Posterior cingulate gyrus (tissue), 11 donors: Measurements from ENCODE around the gene FAM168B.
"Not testable (repeated sequence)": the region's sequence is repeated elsewhere in the genome, so short reads cannot be mapped to it uniquely, and the experiment has no call there.

ENCODE experiments used
- DNase-seq, 10 donors: peaks; one replicate each; pipeline versions ENCODE4 v3.0.0 to v3.0.0-alpha.2; 2020 to 2021; ENCODE audit warnings: mixed read lengths in 3 of 10
- intact Hi-C: fragments of 100-400 bp; cut with DNase I; formaldehyde crosslinking; loops from one replicate; pipeline ENCODE4 v1.15.1; 2023

The FAM168B gene, protein sequence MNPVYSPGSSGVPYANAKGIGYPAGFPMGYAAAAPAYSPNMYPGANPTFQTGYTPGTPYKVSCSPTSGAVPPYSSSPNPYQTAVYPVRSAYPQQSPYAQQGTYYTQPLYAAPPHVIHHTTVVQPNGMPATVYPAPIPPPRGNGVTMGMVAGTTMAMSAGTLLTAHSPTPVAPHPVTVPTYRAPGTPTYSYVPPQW

DNA sequence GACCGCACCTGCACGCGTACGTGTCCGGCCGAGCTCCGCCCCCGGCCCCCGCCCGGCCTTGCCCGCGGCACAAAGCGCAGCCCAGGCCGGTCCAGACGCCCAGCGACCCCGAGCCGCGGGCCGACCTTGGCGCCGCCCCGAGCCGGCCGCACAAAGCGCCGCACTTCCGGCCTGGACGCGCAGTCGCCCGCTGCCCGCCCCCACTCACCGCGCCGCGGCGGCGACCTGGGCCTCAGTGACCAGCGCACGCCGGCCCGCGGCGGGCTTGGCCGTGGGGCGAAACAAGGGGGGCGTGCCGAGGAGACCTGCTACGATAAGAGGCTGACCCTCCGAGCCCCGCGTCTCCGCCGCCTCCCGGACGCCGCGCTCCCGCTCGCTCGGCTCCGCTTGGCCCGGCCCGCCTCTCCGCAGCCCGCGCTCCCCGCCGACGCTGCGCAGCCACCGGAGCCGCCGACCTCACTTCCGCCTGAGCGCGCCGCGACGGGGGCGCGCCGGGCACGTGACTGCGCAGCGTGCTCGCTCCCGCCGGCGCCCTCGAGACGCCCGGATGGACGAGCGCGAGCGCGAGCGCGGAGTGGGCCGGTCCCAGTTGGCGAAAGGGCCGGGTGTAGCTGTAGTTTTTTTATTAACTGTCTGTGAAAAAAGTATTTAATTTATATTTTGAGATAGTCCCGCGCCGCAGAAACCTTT, at the start of gene FAM168B:
Gene FAM168B, minus strand, starts transcription at position 455 of the 690 bp plus-strand sequence. CDS start 10,814 bp downstream, outside the sequence.
- peak; percentile 72 to 97 (median 79) for DNase-seq
- intact Hi-C loops, result loop anchor here (2.0 to 5.0 kb wide), 2 partner anchors 36 to 62 kb away; no protein-coding TSS in a partner anchor

DNA sequence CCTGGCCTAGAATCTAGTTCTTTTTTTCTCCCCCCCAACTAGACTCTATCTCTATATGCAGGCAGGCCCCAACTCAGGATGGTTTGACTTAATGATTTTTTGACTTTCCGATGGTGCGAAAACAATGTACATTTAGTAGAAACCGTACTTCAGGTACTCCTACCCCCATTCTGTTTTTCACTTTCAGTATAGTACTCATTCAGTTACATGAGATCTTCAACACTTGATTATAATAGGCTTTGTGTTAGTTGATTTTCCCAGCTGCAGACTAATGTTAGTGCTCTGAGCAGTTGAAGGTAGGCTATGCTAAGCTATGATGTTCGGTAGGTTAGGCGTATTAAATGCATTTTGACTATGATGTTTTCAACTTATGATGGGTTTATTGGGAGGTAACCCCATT, 49.6 kb upstream of the FAM168B start:
- DNase-seq, result no peak
- intact Hi-C loops, result no loop called here

DNA sequence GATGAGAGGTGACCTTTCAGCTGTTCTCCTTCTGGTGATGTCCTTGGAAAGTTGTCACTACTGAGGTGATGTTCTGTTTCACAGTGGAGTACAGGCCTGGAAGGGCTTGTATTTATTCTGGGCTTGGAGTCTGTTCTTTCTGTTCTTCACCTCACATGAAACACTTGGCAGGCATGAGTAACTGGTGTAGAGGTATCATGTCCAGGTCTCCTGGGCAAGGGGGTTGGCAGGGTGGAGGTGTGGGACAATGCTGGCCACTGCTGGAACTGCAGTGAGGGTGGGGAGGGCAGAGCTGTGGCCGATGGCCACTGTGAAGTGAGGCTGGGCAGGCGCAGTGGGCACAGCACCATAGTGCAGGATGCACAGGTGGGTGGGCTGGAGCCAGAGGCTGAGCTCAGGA, 47.3 kb upstream of the FAM168B start:
- intact Hi-C loops, result no loop called here
- DNase-seq, result no peak

DNA sequence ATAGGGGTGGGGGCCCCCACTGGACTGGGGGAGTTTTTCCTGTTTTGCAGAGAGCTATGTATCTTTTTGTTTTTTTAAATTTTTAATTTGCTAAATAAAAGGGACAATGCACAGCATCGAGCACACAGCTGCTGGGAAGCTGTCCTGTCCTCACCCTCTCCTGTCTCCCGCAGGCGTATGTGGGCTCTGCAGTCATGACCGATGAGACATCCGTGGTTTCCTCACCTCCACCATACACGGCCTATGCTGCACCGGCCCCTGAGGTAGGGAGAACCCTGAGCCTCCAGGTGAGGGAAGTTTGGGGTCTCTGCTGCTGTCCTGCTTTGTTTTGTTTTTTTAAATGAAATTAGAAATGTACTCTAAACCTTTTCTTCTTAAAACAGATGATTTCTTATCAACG, 39.5 kb upstream of the FAM168B start:
- intact Hi-C loops, result no loop called here

DNA sequence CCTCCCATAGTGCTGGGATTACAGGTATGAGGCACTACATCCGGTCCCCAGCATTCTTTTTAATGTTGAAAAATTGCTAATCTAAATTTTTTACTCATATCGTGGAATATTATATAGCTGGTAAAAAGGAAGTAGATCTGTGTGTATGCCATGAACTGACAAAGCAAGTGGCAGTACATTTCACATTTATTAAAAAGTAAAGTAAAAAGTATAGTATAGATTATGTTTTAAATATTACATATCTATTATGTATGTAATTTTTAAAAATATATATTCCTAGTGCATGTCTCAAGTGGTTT, 37.0 kb upstream of the FAM168B start:
- DNase-seq, result no peak
- intact Hi-C loops, result no loop called here

More for the DNA sequence above, 39.5 kb upstream of the FAM168B start:
- no peak for DNase-seq

DNA sequence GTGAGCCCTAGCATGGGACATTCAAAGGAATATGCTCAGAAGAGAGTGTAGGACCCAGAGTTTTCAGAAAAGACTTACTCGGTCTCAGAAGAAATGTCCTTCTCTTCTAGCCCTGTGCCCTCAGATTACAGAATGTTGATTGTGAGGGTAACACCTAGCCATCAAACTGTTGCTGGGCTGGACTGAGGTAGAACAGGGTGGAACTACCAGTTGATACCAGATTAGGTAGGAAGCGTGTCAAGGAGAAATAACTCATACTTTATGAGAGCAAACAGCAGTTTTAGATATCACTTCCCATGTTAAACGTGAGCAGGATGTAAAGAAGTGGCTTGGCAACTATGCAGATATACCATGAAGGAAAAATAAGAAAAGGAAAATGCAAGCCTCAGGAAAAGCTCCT, 34.7 kb upstream of the FAM168B start:
- DNase-seq, result no peak
- intact Hi-C loops, result no loop called here

DNA sequence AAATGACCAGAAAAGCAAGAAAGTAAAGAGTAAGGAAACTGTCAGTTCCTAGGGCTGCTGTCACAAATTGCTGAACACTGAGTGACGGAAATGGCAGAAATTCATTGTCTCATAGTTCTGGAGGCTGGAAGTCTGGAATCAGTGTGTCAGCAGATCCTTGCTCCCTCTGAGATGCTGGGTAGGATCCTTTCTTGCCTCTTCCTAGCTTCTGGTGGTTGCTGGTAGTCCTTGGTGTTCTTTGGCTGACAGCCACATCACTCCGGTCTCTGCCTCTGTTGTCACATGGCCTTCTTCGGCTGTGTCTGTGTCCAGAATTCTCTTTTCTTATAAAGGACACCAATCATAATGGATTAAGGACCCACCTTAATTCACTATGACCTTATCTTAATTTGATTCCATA, 33.8 kb upstream of the FAM168B start:
- peak in 1 of 10 donors; percentile 22 for DNase-seq
- intact Hi-C loops, result no loop called here

DNA sequence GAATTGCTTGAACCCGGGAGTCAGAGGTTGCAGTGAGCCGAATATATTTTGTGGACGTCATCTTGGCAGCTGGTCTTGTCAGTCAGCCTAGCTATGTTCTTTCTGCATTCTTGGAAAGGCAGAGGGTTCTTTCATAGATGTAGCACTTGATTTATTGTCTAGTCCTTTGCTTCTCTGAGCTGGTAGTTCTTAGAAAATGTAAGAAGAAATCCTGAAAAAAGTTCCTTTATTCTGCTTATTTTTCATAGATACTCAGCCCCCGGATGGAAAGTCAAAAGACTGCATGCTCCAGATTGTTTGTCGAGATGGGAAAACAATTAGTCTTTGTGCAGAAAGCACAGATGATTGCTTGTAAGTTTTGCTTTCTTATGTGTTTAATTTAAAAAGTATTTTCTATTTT, 33.2 kb upstream of the FAM168B start:
- DNase-seq, result no peak
- intact Hi-C loops, result no loop called here

DNA sequence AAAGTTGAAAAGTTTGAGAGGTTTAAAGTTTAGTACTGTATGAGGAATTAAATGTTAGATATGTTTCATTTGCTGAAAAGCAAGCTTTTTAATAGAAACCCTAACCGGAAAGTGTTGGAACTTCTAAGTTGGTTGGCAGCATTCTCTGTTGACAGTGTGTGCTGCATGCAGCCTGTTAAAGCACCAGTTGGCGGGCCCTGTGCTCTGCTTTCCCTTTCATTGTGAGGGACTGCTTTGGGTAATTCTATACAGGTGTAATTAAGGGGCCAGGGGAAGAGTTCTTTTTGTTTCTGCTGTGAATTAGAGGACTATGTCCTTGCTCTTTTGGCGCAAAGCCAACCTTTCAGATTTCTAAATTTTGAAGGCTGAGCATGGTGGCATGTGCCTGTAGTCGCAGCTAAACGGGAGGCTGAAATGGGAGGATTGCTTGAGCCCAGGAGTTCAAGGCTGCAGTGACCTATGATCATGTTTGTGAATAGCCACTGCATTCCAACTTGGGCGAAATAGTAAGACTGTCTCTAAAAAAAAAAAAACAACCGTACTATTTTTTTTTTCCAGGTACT, 32.0 kb upstream of the FAM168B start:
- no peak for DNase-seq
- intact Hi-C loops, result no loop called here

DNA sequence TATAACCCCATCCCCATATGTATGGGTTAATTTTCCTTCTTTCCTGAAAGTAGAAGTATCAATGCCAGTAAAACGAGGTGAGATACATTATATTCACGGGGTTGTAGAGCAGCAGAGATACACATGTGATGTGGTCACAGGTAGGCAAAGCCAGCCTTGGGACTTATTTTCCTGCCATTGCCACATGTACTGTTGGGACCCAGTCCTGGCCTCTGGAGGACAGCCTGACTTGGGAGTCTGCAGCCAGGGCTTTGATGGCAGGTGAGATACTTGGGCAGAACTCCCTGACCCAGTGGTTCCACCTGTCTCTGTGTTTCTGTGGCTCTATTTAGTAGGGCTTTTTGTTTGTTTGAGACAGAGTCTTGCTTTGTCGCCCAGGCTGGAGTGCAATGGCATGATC, 29.9 kb upstream of the FAM168B start:
- DNase-seq, result no peak
- intact Hi-C loops, result no loop called here

DNA sequence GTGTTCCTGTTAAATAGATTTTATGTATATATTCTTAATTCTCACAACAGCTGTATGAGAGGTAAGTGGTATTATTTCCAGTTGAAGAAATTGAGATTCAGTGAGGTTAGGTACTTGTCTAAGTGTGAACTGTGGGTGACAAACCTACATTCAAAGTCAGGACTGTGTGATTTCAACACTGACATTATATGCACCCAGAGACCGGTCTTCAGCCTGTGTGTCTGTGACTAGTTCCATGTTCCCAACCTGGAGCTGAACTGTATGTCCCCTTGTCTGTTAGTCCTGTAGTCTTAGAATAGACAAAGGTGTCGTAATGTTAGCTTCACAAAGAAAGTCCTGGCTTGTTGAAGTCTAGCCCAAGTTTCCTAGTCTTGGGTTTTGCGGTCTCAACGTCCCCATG, 29.2 kb upstream of the FAM168B start:
- DNase-seq, result no peak

DNA sequence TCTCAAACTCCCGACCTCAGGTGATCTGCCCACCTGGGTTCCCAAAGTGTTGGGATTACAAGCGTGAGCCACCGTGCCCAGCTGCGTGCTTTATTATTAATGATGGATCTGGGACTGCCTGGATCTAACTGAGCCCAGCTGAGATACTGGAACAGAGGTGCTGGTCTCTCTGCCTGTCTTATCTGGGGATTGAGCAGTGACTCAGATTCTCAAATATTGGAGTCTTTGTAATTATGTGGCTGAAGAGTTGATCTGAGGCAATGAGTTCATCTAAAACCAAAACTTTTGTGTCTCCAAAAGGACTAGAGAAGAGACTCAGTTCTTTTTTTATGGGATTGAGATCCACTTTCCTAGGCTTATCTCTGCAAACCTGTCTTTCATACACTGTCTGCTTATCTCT, 28.2 kb upstream of the FAM168B start:
- intact Hi-C loops, result no loop called here
- no peak for DNase-seq

More for the DNA sequence above, 29.2 kb upstream of the FAM168B start:
- intact Hi-C loops, result no loop called here

DNA sequence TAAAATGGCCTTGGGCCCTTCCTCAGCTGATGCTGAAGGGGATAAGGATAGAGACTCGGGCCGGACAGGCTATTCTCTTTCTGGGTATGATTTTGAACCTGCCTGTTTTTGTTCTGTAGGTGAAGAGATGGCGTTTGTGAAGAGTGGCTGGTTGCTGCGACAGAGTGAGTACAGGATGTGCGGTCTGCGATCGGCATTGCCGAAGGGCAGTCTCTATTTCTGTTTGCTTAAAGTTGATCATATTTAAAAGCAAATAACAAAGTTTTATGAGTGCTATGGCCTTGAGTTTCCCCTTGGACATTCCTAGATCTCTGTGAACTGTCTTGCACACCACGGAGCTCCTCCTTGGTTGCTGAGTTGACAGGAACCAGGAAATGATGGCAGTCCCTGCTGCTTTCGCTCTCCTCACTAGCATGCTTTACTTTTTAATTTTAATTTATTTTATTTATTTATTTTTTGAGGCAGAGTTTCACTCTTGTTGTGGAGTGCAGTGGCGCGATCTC, 27.6 kb upstream of the FAM168B start:
- DNase-seq, result no peak
- intact Hi-C loops, result no loop called here

DNA sequence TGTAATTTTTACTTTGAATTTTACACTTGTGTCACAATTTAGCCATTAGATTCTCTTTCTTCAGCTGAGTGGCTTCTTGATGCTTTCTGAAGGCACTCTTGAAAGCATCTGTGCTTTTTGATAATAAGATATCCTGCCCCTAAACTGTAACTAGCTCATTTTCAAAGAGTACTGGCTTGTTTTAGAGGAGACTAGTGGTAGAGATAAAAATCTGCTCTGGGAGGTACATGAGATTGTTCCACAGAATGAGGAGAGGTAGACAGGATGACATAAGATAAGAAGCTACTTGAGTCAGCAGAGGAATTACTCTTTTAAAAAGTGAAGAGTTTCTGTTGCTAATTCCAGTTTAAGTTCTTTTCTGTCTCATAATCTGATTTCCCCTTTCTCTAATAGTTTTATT, 22.5 kb upstream of the FAM168B start:
- intact Hi-C loops, result no loop called here
- DNase-seq, result no peak

DNA sequence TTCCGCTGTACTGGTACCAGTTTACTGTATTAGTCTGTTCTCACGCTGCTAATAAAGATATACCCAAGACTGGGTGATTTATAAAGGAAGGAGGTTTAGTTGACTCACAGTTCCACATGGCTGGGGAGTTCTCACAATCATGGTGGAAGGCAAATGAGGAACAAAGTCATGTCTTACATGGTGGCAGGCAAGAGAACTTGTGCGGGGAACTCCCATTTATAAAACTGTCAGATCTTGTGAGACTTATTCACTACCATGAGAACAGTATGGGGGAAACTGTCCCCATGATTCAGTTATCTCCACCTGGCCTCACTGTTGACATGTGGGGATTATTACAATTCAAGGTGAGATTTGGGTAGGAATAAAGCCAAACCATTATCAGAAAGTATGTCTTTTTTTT, 21.7 kb upstream of the FAM168B start:
- intact Hi-C loops, DNase-seq: not testable (repeated sequence)

DNA sequence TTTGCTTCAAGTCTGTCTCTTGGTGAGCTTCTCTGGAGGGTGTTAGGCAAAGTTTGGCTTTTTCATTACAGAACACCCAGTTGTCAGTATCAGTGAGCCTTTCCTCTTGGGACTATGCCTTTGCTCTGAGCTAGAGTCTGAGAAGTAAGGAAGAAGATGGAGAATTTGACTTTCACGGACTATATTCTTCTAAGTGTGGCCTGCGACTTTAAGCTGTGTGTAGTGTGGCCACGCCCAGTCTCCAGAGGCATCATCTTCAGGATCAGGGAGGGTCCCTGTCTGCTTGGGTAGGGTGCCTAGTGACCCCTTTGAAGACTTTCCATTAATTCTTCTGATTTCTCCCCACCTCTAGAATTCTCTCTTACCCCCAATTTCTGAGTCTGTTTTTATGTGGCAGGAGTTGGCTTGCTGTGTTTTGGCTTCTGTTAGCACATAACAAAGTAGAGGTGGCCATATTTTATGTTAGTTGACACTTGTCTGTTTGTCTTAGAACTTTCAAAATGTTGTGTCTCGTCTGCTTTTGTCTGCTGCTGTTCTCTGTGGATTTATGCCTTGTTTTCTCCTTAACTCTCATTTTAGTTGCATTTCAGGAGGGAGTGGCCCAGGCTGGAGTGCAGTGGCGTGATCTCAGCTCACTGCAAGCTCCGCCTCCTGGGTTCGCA, 20.4 kb upstream of the FAM168B start:
- DNase-seq, result no peak
- intact Hi-C loops, result no loop called here

DNA sequence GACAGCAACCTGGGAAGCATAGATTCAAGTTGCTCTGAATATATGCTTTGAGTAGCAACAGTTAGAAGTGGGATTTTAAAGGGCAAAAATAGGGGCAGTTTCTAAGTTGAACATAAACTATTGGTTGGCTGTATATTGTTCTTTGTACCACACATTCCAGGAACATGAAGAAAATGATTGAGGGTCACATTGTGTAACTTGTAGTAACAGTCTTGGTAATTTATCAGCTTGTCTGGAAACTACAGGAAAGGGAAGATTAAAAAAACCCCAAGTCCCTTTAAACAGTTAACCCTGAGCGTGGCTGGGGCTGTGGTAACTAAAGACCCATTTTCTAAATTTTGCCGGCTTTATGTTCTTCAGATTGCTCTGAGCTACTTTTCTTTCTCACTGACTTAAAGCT, 19.3 kb upstream of the FAM168B start:
- no peak for DNase-seq
- intact Hi-C loops, result no loop called here

DNA sequence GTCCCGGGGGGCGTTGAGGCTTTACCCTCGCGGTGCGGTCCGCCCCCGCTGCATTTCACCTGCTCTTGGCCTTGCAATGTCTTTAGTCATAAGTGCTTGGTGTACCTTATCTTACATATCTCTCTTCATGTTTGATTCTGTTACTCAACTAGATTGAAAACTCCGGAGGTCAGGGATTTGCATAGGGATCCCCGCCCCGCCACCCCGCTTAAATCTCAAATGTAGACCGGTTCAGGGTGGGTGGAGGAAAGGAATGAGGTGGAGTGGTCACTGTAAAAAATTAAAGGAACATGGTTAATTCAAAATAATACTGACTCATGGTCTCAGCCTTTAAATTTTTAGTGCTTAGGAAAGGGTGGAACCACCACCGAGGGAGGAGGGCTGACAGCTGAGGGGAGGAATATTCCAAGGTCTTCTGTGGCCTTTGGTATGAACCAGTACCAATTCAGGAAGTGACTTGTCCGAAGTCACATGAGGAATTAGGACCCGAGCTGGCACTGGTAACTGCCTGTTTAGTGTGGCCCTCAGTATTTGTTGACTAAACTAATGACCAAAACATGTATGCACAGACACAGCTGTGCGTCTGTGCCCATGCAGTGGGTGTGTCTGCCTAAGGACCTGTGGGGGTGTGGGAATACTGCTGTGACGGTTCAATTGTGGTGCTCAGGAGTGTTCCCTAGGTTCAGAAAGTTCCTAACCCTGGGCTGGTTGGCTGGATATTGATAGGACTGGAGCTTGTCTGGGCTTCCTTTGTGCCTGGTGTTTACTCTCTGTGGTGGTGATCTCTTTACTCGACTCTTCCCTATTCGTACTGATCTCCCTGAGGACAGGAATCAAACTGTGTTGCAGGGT, 12.9 kb upstream of the FAM168B start:
- DNase-seq, result no peak
- intact Hi-C loops, result loop anchor here (5.0 kb wide), 2 partner anchors 74 to 309 kb away; no protein-coding TSS in a partner anchor

DNA sequence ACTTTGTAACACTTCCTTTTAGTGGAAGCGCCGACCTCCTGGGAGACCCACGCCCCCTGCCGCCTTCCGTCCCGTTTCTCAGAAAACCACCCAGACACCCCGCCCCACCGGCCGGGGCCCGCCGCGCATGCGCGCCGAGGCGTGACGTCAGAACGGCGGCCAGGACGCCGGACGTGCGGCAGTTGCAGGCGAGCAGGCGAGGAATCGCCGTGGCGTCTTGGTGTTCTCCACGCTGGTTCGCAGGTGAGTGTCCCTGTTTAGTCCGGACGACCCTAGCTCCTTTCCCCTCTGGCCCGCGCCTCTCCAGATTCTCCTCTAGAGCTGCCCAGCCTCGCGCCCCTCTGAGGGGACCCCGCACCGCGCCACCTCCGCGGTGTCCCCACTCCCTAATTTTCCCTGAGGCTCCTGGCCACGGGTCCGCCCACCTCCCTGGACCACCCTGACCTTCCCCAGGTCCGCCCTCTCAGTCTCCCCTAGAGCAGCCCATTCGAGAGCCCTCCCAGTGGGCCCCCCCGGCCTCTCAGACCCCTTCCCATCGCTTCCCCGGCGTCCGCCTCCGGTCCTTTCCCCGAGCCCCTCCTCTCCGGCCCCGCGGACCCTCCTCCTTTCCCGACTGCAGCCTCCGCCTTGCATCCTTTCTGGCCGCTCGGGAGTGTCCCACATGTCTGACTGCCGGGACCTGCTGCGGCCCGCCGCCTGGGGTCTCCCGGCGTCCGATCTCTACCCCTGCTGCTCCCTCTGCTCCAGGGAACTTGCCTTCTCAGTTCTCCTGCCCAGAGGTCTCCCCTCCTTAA, 12.1 kb upstream of the FAM168B start, which contains the start of gene PLEKHB2:
Gene PLEKHB2, plus strand, starts transcription at position 181 of the 794 bp plus-strand sequence. CDS start 15,606 bp downstream, outside the sequence.
- DNase-seq, result peak; percentile 88 to 99 (median 93)
- intact Hi-C loops, result loop anchor here (5.0 kb wide), 2 partner anchors 73 to 308 kb away; no protein-coding TSS in a partner anchor
